HG02852 (cell line): ENCODE measurements around the gene EYS.
A peak's percentile ranks its signal among the peaks of the same experiment; 100 is the strongest.

Source experiments
- ATAC-seq: cut with Tn5 transposase; IDR thresholded peaks from one replicate; pipeline ENCODE4 v1.9.1; 2021; ENCODE audit warnings: mild to moderate bottlenecking, moderate library complexity; ENCODE audit not compliant: unreplicated experiment

The EYS gene

GRCh38 chr6:64404396-64404795 is 1302.6 kb downstream of the EYS start:
- ATAC-seq = no peak

- ATAC-seq = no peak
Observed at GRCh38 chr6:64383277-64383676, 1323.7 kb downstream of the EYS start.

- no peak for ATAC-seq
Observed at GRCh38 chr6:64376394-64376793, 1330.6 kb downstream of the EYS start.

- no peak for ATAC-seq
Observed at GRCh38 chr6:64357430-64357829, 1349.6 kb downstream of the EYS start.

GRCh38 chr6:64347411-64347810 is 1359.6 kb downstream of the EYS start:
- ATAC-seq = no peak

- no peak for ATAC-seq
Observed at GRCh38 chr6:64335195-64335594, 1371.8 kb downstream of the EYS start.

GRCh38 chr6:64334636-64335035 is 1372.4 kb downstream of the EYS start:
- no peak for ATAC-seq

- ATAC-seq = no peak
Observed at GRCh38 chr6:64330694-64331307, 1376.2 kb downstream of the EYS start.

- ATAC-seq = no peak
Observed at GRCh38 chr6:64326939-64327338, 1380.1 kb downstream of the EYS start.

GRCh38 chr6:64325093-64325492 is 1381.9 kb downstream of the EYS start:
- no peak for ATAC-seq

GRCh38 chr6:64310214-64310613 is 1396.8 kb downstream of the EYS start:
- no peak for ATAC-seq

- ATAC-seq = no peak
Observed at GRCh38 chr6:64301307-64302236, 1405.5 kb downstream of the EYS start.

- ATAC-seq = no peak
Observed at GRCh38 chr6:64299176-64299575, 1407.8 kb downstream of the EYS start.

GRCh38 chr6:64294034-64294433 is 1413.0 kb downstream of the EYS start:
- no peak for ATAC-seq

GRCh38 chr6:64293298-64293697 is 1413.7 kb downstream of the EYS start:
- ATAC-seq = no peak

- no peak for ATAC-seq
Observed at GRCh38 chr6:64290867-64291266, 1416.2 kb downstream of the EYS start.

- ATAC-seq = no peak
Observed at GRCh38 chr6:64289931-64290330, 1417.1 kb downstream of the EYS start.

- ATAC-seq = no peak
Observed at GRCh38 chr6:64288351-64288750, 1418.7 kb downstream of the EYS start.

GRCh38 chr6:64281167-64281566 is 1425.9 kb downstream of the EYS start:
- no peak for ATAC-seq

- no peak for ATAC-seq
Observed at GRCh38 chr6:64280569-64280968, 1426.5 kb downstream of the EYS start.

GRCh38 chr6:64270083-64270482 is 1436.9 kb downstream of the EYS start:
- no peak for ATAC-seq

- peak; percentile 82 for ATAC-seq
Observed at GRCh38 chr6:64266351-64266821, 1440.6 kb downstream of the EYS start.
